NCI-H446 treated with DMSO at 0.1 percent for 48 hours (cell line): Measurements from ENCODE around the gene ELK1.
"Not testable (repeated sequence)": the region's sequence is repeated elsewhere in the genome, so short reads cannot be mapped to it uniquely, and the experiment has no call there.

ENCODE experiments used
- DNase-seq: peaks from one replicate; lab custom pipeline; 2025; lab: John Stamatoyannopoulos, UW

Gene ELK1, protein sequence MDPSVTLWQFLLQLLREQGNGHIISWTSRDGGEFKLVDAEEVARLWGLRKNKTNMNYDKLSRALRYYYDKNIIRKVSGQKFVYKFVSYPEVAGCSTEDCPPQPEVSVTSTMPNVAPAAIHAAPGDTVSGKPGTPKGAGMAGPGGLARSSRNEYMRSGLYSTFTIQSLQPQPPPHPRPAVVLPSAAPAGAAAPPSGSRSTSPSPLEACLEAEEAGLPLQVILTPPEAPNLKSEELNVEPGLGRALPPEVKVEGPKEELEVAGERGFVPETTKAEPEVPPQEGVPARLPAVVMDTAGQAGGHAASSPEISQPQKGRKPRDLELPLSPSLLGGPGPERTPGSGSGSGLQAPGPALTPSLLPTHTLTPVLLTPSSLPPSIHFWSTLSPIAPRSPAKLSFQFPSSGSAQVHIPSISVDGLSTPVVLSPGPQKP

DNA sequence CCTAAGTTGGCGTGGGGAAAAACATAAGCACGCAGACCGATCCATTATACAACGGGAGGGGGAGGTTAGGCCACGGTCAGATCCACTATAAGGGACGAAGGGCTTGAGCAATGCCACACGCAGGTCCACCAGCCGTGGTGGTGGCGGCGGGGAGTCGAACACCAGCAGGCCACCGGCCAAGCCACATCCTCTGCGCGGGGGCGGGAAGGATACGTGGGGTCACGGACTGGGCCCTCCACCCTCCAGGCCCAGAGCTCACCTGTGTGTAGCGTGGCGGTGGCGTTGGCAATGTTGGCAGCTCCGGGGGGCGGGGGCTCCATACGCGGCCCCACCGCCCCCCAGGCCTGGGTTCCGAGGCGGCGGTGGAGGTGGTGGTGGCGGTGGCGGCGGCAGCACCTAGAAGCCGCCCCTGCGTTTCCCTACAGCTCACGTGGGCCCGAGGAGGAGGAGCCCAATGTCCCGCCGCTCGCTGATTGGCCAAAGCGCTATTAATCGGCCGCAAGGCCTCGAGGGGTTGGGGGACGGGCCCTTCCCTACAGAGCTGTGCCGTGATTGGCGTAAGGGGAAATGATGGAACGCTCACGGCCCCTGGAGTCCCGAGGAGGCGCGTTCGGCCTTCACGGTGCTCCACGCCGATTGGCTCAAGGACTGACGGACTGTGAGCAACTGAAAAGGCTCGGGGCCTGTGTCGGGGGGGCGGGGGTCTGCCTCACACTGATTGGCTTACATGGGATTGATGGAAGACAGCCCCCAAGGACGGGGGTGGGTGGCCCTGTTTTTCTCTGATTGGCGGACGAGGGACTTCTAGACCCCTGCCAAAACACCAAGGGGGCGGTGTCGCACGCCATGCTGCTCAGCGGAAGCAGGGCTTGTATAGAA, at the start of gene ELK1:
ELK1 (minus strand) TSS at position 400 of the 879 bp plus-strand sequence. CDS start 9,122 bp downstream, outside the sequence.
- DNase-seq, result peak; percentile 96

DNA sequence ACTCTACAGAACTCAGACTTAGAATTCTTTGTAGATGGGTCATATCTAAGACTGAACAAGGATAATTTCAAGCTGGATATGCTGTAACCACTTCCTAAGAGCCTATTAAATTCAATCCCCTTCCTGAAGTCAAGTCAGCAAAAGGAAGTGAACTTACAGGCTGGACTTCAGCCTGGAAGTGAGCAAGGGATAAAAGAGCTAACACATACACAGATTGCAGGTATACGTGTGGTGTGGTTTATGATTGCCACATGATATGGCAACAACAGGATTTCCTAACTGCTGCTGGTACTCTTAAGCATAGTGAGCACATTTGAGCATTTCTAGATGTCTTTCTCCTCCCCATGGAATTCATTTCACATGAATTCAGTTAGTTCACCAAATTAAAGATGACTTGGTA, 46.8 kb upstream of the ELK1 start:
- no peak for DNase-seq

DNA sequence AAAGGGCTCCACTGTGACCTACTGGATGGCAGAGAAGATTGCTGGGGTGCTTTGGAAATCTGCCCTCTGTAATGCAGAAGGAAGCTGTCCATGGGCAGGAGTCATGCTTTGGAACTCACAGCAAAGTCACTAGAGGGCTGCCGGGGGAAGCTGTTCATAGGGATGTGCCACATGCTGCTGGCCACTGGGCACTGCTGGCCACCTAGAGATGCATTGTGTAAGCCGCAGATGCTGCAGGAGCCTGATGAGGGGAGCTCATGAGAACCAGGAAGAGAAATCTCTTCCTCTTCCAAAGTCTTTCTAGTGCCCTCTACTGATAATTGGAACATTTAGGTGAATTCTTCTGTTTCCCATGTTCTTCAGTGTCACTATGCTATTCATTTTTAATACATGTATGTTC, 39.8 kb upstream of the ELK1 start:
- no peak for DNase-seq

DNA sequence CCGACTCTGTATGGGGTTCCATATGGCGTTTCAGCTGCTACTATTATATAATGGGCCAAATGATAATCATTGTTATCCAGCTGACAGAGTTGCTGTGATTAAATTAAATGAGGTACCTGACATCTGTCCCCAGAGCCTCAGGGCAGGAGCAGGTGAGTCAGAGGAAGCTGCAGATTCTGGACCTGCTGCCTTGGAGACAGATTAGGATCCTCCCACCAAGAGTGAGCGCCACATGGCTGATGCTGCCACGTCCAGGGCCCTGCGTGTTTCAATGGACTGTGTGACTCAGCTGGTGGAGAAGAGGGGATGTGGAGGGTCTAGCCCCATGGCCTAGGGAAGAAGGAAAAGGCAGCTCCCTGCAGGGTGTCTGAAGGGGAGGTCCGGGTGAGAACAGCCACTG, 36.9 kb upstream of the ELK1 start:
- DNase-seq, result no peak

DNA sequence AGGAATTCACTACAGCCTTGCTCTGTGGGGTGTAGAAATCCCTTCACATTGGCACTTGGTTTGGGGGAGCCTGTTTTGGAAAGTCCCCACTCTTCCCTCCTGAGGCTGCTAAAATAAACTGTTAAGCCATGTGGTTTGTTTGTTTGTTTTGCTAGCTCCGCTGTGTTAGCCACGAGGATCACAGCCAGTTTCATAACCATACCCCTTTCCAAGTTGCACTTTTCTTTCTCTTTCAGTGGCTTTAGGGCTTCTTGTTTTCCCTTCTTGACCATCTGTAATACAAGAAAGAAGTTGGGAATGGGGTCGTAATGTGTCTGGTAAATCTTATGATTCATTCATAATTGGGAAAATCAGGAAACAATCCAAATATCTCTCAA, 33.5 kb upstream of the ELK1 start:
- DNase-seq, result no peak

DNA sequence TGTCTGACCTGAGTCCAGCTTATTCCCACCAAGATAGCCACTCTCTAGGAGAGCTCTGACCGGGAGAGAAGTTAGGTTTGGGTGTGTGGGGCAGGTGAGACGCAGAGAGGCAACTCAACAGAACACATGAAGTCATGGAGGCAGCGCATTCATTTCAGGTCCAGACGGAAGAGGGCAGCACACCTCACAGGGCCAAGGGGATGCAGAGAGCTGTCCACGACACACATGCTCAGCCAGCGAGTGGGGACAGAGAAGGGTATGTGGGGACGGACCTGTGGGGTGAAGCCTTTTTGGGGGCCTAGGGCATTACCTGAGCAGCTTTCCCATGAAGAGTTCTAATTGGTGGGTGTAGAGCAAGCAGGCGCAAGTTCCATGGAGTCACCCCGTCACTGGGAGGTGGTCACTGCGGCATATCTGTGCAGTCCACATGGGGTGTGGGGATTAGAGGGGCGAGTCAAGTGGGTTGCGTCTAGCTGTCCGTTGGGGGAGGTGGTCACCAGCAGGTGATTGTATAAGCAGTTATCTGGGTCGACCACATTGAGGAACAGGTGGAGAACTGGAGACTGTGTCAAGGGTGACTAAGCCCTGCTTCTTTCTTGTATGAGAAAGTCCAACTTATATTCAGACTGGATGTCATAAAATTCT, 32.9 kb upstream of the ELK1 start:
- no peak for DNase-seq

DNA sequence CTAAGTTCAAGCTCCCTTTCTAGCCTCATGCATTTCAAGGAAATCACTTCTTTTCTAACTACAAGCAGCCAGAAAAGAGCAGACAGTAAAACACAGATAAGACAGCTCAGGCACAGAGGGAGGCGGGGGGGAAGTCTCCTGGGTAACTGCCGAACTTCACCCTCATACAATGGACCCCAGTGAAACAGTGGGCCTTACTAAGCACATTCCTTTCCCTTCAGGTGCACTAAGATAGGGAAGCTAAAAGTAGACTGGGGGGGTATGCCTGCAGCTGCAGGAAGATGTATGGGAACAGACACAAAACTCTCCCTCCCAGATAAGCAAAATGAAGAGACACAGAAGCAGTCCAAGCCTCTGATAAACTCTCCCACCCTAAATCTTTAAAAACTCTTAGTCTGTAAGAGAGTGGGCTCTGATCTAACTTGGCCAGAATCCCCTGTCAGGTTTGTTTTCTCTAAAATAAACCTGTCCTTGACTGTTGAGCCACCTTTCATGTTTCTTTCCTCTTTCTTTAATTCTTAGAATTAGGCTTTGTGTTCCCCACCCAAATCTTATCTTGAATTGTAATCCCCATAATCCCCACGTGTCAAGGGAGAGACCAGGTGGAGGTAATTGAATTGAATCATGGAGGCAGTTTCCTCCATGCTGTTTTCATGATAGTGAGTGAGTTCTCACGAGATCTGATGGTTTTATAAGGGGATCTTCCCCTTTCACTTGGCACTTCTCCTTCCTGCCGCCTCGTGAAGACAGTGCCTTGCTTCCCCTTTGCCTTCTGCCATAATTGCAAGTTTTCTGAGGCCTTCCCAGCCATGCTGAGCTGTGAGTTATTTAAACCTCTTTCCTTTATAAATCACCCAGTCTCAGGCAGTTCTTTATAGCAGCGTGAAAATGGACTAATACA, 25.8 kb upstream of the ELK1 start:
- DNase-seq, result not testable (repeated sequence)

DNA sequence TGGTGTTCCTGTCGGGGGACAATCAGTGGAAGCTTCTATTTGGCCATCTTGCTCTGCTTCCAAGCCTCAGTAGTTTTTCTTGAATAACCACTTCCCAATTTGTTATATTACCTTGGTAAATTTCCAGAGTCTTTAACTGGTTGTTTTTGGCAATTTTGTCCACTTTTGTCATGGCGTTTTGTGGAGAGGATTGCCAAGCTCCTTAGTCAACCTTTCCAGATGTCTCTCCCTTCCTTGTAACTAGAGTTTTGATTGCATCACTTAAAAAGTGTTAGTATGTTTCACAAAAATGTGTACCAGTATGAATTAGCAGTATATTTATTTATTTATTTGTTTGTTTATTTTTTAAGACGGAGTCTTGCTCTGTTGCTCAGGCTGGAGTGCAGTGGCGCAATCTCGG, 24.4 kb upstream of the ELK1 start:
- no peak for DNase-seq

DNA sequence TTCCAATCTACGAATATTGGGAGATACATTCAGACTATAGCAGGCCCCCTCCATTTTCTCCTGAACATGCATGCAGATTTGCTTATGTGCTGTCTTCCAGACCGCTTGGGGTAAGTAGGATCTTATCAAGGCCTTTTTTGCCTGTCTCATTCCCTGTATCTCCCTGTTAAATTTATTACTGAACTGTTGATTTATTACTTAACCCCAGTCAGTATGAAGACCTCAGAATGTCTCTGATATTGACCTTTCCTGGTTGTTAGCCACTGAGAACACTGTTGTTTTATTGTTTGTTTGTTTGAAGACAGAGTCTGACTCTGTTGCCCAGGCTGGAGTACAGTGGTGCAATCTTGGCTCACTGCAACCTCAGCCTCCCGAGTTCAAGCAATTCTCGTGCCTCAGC, 15.4 kb upstream of the ELK1 start:
- not testable (repeated sequence) for DNase-seq

DNA sequence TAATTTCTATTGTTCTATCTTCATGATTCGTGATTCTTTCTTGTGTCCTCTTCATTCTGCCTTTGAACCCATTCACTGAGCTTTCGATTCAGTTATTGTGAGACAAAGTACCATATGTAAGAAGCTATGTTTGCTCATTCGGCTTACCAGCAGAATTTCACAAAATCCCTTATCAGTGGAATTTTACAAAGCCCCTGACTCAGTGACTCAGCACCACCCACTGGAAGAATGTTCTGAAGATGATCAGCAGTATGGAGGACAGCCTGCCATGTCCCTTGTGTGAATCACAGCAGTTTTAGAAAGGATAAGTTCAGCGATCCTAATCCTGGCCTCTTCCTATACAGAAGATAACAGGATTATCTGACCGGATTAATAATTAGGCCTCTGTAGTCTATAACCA, 14.4 kb upstream of the ELK1 start:
- no peak for DNase-seq

DNA sequence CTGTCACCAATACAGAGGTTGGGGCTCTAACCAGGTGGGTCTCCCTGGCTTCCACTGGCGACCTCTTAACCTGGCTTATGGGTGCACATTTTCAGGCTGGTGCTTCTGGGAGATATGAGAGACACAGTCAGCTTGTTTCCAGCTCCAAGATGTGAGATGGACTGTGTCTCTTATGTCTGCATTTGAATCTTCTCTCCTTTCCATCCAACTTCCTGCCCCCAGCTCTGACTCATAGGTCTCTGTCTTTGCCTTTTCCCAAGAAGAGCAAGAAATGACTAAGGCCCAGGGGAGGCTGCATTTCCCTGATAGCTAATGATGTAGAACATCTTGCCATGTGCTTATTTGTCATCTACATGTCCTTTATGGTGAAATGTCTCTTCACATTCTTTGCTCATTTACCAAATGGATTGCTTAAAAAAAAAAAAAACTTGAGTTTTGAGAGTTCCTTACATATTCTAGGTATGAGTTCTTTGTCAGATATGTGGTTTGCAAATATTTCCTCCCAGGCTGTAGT, 11.8 kb upstream of the ELK1 start:
- DNase-seq, result no peak

DNA sequence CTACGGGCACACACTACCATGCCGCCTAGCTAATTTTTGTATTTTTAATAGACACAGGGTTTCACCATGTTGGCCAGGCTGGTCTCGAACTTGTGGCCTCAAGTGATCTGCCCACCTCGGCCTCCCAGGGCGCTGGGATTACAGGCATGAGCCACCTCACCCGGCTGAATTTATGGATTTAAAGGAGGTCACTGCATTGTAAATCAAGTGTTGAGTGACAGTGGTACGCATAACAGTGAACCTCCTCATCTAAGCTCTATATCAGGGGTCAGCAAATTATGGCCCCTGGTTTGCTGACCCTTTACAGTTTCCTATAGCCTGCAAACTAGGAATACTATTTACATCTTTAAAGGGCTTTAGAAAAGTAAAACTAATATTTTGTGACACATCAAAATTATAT, 11.2 kb upstream of the ELK1 start:
- no peak for DNase-seq

DNA sequence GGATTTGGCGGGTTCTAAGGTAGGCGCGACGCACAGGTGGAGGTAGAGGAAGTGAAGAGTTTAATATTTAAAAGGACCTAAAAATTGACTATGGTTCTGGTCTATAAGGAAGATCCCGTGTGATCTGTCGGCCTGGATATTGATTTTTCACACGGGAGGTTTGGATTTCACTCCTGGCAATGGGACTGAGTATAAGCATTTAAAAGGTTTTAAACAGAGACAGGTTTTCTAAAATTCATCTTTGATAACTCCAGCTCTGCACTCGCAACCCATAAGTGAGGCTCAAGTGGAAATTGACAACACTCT, 9.0 kb upstream of the ELK1 start:
- DNase-seq, result no peak

DNA sequence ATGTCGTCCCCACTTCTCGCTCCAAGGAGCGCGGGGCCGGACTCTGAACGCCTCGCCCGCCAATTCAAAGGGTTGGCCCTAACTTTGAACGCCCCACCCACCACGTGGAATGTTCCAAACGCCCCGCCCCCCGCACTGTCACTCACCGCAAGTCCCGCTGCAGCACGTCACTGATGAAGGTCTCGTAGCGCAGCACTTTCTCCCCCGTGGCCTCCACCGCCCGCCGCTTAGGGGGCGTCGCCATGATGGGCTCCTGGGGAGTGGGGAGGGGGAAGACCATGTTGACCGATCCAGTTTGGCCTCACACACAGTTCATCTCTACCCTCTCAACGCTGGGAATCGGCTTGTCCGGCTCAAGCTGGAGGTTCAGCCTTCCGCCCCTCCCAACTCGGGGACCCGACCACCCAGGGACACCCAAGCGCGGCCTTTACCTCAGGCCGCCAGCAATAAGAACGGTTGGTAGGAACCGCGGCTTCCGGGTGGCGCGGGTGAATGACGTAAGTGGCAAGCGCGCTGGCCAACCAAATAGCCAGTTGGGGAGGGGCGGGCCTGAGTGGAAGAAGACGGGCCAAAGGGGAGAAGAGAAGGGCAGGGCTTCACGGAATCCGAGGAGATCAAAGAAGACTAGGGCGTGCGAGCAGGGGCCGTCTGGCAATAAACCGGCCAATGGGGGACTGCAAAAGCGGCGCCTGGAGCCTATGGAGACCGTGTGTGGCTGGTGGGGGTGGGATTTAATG, 8.5 kb upstream of the ELK1 start, which contains the start of gene UXT:
UXT (minus strand) TSS at position 497 of the 737 bp plus-strand sequence; CDS start at position 244, 253 bp downstream.
- DNase-seq, result peak; percentile 91

DNA sequence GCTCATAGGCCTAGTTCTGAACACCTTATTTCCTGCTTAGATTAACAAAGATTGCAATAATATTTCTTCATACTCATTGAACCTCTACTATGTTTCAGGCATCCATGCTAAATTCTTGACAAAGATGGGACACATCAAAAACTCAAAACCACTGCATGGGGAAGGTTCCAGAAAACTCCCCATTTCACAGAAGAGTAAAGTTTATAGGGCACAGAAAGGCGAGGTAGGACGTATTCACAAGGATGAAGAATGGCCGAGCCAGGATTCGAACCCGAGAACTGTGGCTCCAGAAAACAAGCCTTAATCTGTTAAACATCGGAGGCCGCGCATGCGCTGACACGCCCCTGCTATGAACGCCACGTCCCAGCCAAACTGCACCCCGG, 7.9 kb upstream of the ELK1 start:
- DNase-seq, result no peak

DNA sequence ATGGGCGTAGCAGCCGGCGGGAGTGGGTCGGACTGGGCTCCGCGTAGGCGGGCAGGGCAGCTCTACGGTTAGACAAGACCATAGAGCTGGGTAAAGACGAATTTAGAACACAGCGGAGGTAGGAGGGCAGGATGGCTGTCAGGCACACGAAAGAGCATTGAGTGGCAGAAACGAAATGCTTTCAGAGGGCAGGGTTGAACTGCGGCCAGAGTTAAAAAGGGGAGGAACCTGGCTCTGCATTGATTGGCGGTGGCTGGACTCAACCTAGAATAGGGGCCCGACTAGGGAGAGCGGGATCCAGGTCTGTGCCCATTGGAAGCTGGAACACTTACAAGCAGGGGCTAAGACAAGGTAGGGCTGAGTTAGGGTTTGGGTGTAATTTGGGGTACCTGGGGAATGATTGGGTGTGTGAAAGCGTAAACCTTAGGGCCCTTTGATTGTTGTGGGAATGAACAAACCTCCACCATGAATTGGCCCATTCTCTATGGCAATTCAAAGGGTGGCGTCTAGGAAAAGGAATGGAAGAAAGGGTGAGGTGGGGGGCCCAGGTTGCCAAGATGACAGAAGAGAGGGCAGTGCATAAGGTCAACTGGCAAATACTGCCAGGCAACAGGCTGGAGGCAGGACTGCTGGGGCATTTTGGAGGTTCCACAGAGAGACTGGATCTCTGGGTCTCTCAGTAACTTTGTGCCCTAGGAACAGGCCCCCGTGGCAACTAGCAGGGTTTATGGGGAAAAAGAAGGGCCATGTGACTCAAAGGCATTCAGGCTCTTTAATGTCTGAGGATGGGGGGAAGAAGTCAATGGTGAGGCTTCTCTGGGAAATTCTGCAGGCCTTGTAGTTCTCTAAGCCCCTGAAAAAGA, 911 bp upstream of the ELK1 start:
- DNase-seq, result no peak

DNA sequence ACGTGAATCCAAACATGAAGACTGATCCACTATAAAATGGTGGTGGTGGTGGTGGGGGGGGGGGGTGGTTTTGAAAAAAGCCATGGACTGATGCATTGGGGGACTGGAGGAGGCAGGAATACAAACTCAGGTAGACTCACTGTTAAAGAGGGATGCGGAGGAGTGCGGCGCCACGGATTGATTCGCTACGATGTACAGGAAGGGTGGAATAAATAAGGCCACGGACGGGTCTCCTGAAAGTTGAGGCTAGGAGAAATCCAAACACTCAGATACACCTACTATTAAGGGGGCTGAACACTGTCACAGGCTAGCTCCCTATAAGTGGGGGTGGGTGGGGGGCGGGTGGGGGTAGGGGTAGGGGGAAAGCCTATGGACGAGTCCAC, 591 bp downstream of the ELK1 start:
- no peak for DNase-seq

DNA sequence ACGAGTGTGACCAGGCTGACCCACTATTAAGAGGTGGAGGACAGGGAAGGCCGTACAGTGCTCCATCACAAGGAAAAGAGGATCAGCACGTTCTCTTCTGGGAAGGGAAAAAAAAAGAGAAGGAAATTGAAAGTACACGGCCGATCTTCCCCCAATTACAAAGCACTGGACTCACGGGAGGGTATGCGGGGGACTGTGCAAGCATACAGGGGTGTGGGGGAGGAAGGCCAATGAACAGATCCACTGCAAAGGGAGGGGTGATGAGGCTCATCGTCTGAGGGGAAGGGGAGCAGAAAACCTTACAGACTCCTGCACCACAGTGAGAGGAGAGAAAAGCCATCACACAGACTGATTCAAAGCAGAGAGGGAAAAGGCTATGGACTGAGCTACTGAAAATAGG, 1.1 kb downstream of the ELK1 start:
- DNase-seq, result no peak

DNA sequence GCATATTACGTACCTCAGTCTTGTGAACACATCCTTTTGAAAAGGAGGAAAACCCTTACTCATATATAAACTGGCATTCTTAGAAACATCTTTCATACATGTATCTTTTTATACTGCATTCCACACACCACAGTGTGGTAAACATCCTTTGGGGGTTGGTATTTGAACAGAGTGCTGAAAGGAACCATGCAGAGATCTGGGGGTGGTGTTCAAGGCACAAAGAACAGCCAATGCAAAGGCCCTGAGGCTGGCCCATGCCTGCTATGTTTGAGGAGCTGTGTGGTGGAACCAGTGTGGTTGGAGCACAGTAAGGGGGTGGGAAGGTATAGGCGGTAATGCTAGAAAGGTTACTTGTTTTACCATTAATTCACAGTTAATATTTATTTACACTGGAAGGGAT, 2.0 kb downstream of the ELK1 start:
- DNase-seq, result no peak

DNA sequence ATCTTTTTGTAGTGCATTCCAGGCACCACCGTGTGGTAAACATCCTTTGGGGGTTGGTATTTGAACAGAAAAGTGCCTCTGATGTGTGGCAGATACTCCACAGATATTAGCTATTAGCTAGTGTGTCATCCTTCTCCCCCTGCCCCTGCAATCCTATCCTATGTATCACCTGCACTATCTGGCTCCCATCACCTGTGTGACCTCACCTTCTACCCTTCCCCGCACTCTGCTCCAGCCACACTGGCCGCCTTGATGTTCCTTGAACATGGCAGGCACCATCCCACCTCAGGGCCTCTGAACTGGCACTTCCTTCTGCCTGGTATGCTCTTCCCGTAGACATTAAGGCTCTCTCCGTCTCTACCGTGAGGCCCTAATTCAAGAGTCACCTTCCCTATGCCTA, 3.7 kb downstream of the ELK1 start:
- no peak for DNase-seq
